NAMALWA (cell line): Measurements from ENCODE around the gene IL22RA1.

Experiments used
- DNase-seq: peaks from one replicate; pipeline ENCODE4 v3.0.0-alpha.2; 2015; ENCODE audit warnings: low spot score

The IL22RA1 gene

DNA sequence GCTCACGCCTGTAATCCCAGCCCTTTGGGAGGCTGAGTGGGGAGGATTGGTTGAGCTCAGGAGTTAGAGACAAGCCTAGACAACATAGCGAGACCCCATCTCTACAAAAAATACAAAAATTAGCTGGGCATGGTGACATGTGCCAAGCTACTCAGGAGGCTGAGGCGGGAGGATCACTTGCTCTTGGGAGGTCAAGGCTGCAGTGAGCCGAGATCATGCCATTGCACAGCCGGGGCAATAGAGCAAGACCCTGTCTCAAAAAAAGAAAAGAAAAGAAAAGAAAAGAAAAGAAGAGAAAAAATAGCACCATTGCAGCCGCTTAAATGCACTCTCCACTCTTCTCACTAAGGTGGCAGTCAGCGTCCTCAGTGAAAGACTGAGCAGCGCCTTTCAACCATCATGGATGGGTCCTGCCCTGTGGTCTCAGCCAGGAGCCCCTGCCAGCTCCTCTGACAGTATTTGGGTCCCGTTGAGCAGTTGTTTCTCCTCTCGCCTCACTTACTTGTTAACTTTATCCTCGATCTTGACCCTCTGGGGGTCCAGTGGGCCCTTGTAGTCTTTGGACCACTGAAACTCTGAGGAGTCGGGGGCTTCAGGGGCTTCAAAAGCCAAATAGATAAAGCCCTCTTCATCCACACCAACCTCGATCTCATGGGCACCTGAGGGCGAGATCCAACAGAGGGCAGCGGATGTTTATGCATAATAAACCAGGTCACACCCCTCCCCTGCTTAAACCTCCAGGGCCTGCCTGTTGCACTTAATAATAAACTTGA, 67.9 kb downstream of the IL22RA1 start:
- DNase-seq: no peak

DNA sequence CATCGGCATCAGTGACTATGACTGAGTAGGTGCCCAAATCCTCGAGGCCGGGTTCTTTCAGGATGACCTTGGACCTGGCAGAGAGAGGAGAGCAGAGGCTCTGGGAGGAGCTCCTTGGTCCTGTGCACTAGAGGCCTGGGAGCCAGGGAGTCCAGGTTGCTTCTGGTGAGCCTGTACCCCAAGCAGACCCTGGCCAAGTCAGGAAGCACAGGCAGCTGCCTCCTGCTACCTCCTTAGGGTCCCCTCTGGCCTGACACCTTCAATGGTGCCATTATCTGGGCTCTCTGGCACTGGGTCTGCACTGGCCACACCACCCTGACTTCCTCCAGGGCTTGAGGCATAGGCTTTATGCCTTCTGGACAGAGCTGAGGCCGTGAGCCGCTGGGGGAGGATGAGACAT, 68.7 kb downstream of the IL22RA1 start:
- DNase-seq: no peak

DNA sequence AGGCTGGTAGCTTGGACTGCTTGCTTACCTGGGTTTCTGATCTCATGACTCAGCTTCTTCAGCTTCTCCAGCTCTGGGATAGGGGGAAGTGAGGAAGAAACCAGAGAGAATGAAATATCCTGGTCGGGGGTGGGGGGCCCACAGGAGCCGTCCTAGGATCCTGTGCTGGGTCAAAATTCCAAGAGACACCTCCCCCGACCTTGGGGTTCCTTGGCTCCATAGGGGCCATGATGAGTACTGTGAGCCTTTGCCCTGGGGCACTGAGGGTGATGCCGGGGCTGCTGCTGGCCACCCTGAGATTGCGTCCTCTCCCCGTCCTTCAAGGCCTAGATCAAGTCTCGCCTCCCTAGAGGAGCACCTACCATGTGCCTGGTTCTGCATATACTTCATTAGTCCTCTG, 71.0 kb downstream of the IL22RA1 start:
- DNase-seq: no peak

DNA sequence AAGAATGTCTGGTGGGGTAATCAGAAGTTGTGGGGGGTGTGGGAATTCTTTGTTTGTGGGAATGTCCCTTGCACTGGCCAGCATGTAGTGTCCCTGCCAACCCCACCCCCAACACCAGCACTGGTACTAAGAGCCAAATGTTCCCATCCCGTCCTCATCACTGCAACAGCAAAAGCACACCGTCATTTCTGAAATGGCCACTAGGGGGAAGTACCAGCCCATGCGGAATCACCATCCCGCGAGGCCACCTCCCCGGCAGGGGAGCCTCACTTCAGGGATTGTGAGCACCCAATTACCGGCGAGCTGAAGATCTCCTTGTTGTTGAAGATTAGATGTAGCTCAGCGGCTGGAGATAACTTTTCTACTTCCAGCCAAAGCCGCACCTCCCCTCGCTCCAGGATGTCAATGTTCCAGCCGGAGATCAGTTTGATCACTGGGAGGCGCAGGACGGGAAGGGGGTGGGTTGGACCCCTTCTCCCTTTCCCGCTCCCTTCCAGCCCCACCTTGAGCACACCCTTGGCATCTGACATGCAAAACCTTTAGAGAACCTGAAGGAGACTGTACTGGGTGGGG, 72.0 kb downstream of the IL22RA1 start:
- peak; percentile 90 for DNase-seq

DNA sequence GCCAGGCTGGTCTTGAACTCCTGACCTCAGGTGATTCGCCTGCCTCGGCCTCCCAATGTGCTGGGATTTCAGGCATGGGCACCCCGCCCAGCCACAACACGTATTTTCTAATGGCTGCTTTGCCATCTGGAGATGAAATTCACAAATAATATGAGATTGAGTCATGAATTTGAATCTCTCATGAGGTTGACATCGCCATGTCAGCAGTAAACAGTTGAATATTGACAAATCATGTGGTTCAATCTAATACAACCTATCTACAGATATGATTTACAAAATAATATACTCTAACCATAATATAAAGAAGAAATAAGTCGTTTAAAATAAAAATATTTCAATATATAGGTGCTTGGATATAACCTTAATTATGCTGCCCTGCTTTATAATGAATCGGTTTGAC, 73.1 kb downstream of the IL22RA1 start:
- no peak for DNase-seq
